HUES64 (cell line): Measurements from ENCODE around the gene TSPAN15.
"Not testable (repeated sequence)": the region's sequence is repeated elsewhere in the genome, so short reads cannot be mapped to it uniquely, and the experiment has no call there.

Source experiments
- H3K27ac ChIP-seq: 2 replicates; pipeline ENCODE4 v1.7.0; 2013; ENCODE audit warnings: low read depth, low read length, inconsistent platforms
- H3K27me3 ChIP-seq: 2 replicates; pipeline ENCODE4 v1.6.1; 2013; ENCODE audit warnings: mild to moderate bottlenecking, low read length; ENCODE audit not compliant: insufficient read depth
- H3K36me3 ChIP-seq: 2 replicates; pipeline ENCODE4 v1.6.1; 2013; ENCODE audit warnings: mild to moderate bottlenecking, low read length; ENCODE audit not compliant: insufficient read depth
- H3K4me1 ChIP-seq: 2 replicates; pipeline ENCODE4 v1.6.1; 2013; ENCODE audit warnings: mild to moderate bottlenecking, low read length, moderate library complexity; ENCODE audit not compliant: insufficient read depth
- H3K4me3 ChIP-seq: 2 replicates; pipeline ENCODE4 v1.5.1; 2013; ENCODE audit warnings: mild to moderate bottlenecking, low read length, moderate library complexity
- H3K9ac ChIP-seq: 2 replicates; pipeline ENCODE4 v1.6.1; 2013; ENCODE audit warnings: mild to moderate bottlenecking, low read depth, low read length
- H3K9me3 ChIP-seq: 2 replicates; pipeline ENCODE4 v1.6.1; 2013; ENCODE audit warnings: low read depth, low read length; ENCODE audit not compliant: insufficient read depth
- WGBS: fragments of 150-250, 120-280 bp; methylation state at CpG from one replicate; pipeline ENCODE4 v1.1.7; 2013; ENCODE audit warnings: missing lambda C conversion rate; 5-methylcytosine and 5-hydroxymethylcytosine counted together

Gene TSPAN15

DNA sequence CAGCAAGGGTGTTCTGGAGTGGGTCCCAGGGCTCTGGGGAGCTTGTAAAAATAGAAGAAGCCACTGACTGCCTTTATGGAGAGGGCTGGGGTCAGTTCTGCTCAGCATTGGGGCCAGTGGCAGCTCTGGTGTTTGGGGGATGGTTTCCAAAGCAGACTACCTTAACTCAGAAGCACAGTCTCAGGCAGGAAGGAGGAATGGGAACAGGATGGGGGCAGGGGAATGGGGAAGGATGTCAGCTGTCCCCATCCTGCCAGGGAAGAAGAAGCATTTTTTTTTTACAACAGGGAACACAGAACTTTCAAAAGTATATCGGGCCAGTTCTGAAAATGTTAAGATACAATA is 28.8 kb downstream of the TSPAN15 start:
- H3K9ac ChIP-seq, result no peak overlapping the region
- peaks cover 9% of the 10 kb centered on the region for H3K4me1 ChIP-seq
- WGBS, result 83% methylated on average over 1 of the region's 1 CpG
- H3K4me3 ChIP-seq, result no peak overlapping the region
- H3K27ac ChIP-seq, result no peak overlapping the region
- no peaks in the 10 kb centered on the region for H3K27me3 ChIP-seq
- H3K36me3 ChIP-seq, result no peaks in the 10 kb centered on the region
- H3K9me3 ChIP-seq, result no peaks in the 10 kb centered on the region

DNA sequence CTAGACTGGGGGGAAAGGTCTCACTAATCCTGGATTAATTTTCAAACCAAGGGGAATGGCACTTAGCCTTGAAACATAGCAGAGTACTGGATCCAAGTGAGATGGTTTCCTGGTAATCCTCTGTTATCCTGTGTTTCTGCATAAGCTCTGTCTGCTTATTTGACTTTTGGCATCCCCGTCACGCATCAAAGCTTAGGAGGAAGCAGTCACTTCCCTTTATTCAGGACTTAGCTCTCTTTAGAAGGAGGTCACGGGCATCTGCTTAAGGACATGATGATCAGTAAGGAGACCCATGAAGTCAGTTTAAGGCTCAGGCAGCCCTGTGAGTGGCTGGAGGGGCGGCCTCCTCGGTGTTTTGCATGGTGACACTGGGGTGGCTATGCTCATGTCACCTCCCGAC is 30.0 kb downstream of the TSPAN15 start:
- Histone ChIP-seq H3K27me3 (no peaks in the 10 kb centered on the region), H3K4me1 (peaks cover 9% of the 10 kb centered on the region), H3K9me3 (no peaks in the 10 kb centered on the region), H3K4me3 (no peak overlapping the region), H3K36me3 (no peaks in the 10 kb centered on the region), H3K27ac (no peak overlapping the region), H3K9ac (no peak overlapping the region)
- 91% methylated on average over 6 of the region's 6 CpGs for WGBS

DNA sequence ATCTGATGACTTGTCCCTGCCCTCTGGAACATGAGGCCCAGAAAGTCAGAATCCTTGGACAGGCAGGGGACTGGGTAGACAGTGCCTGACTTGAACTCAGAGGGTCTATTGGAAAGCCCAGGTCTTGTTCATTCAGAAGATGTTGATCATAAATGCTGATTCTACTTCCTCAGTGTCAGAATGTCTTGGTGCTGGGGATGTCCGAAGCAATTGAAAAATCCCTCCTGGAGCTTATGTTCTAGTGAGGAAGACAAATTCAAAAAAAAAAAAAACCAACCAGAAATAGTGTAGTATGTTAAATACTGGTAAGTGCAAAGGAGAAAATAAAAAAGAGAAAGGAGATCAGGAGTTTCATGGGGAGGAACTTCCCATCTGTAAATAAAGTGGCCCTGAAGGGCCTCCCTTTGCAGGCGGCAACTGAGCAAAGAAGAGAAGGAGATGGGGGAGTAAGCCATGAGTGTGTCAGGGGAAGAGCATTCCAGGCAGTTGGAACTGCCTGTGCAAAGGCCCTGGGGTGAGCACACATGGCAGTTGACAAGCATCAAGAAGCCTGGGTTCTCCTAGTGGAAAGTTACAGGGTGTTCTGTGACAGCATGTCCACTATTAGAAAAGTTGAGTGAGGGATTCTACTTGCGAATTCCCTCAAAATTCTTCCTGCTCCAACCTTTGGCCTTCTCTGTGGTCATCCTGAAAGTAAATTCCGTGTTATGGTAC is 30.7 kb downstream of the TSPAN15 start:
- H3K36me3 ChIP-seq, result no peaks in the 10 kb centered on the region
- no peak overlapping the region for H3K4me3 ChIP-seq
- H3K9me3 ChIP-seq, result no peaks in the 10 kb centered on the region
- no peak overlapping the region for H3K9ac ChIP-seq
- no peak overlapping the region for H3K27ac ChIP-seq
- peaks cover 9% of the 10 kb centered on the region for H3K4me1 ChIP-seq
- no peaks in the 10 kb centered on the region for H3K27me3 ChIP-seq
- 93% methylated on average over 3 of the region's 4 CpGs for WGBS

DNA sequence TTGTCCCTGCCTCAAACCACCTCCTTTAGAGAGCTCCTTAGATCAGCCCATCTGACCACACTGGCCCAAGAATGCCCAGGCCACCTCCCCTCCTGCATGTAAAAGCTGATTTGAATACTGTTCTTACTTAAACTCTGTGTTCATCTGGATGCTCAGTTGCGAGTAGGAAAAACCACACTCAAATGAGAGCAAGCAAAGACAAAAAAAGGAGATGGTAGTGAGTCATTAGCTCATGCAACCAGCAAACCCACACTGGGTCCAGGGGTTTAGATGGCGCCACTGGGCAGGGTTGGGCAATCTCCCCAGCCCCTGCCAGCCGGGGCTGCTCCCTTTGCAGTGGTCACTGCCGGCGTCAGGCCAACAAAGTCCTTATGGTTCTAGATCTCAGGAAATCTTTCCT is 32.7 kb downstream of the TSPAN15 start:
- 95% methylated on average over 5 of the region's 5 CpGs for WGBS
- peaks cover 9% of the 10 kb centered on the region for H3K4me1 ChIP-seq
- H3K4me3 ChIP-seq, result no peak overlapping the region
- no peak overlapping the region for H3K27ac ChIP-seq
- H3K9ac ChIP-seq, result no peak overlapping the region
- H3K27me3 ChIP-seq, result no peaks in the 10 kb centered on the region
- H3K9me3 ChIP-seq, result peaks cover 12% of the 10 kb centered on the region; the same call in 1 of the 2 replicates
- no peaks in the 10 kb centered on the region for H3K36me3 ChIP-seq

DNA sequence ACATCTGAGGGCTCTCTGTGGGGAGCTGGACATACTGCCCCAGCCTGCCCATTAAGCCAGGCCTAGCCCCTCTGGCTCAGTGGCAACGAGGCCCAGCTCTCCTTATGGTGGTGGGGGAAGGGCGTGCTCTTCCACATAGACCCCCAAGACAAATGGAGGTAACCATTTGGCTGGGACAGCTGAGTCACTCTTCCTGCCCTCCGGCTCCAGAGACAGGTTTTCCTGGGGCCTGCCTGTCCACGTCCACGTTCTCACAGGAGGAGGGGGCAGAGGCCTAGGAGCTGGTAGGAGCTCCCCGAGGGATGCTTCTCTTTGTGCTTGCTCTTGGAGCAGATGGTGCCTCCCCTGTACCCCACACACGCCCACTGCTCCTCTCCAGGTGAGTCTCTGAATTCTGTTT is 33.5 kb downstream of the TSPAN15 start:
- Histone ChIP-seq H3K9me3 (peaks cover 18% of the 10 kb centered on the region), H3K27me3 (no peaks in the 10 kb centered on the region), H3K4me1 (peaks cover 7% of the 10 kb centered on the region), H3K27ac (no peak overlapping the region), H3K36me3 (no peaks in the 10 kb centered on the region), H3K9ac (no peak overlapping the region), H3K4me3 (no peak overlapping the region)
- WGBS, result 86% methylated on average over 6 of the region's 7 CpGs

DNA sequence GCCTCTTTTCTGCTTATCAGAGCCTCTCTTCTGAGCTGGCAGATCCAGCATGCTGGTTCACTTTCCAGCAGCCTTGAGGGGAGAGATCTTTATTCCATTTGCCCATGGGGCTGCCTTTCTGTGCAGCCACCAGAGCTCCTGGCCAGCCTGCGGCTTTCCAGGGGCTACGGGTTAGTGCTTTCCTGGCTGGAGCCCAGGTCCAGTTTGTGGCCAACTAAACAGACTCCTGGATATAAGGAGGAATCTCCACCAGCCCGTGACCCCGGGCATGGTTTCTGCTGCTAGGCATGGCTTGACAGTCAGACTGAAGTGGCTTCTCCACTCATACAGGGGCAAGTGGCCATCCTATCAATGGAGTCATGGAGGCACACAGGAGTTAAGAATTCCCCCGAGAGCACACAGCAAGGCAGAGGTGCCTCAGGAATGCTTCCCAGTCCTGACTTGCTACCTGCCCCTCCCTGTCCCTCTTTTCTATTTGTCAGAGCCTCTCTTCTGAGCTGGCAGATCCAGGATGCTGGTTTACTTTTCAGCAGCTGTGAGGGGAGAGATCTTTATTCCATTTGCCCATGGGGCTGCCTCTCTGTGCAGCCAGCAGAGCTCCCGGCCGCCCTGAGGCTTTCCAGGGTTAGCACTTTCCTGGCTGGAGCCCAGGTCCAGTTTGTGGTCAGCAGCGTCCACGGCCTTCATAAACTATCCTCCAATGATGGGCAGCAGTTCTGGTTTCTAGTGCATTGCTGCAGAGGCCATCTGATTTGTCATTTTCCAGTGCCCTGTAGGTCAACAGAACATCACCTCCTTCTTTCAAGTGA is 35.9 kb downstream of the TSPAN15 start:
- H3K27ac ChIP-seq, result no peak overlapping the region
- H3K9me3 ChIP-seq, result peaks cover 22% of the 10 kb centered on the region
- H3K9ac ChIP-seq, result no peak overlapping the region
- 93% methylated on average over 9 of the region's 9 CpGs for WGBS
- H3K4me1 ChIP-seq, result no peaks in the 10 kb centered on the region
- no peaks in the 10 kb centered on the region for H3K36me3 ChIP-seq
- no peaks in the 10 kb centered on the region for H3K27me3 ChIP-seq
- no peak overlapping the region for H3K4me3 ChIP-seq

DNA sequence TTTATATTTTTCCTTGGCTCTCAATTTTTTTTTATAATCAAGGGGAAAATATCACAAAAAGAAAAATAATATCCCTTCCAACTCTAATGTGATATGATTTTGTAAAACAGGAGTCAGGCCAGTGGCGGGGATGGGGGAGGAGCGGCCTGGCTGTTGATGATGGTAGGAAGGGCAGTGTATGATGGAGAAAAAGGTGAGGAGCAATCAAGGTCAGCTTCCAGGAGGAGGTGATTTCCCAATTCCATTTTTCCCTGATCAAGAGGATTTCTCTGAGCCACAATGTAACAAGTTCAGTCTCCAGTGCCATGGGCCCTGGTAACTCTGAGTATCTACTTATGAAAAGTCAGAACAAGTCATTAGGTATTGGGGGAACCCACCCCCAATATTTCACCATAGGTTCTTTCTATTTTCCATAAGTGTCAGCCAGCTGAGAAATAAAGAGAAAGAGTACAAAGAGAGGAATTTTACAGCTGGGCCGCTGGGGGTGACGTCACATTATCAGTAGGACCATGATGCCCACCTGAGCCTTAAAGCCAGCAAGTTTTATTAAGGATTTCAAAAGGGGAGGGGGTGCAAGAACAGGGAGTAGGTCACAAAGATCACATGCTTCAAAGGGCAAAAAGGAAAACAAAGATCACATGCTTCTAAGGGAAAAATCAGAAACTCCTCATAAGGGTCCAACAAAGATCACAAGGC is 37.0 kb downstream of the TSPAN15 start:
- WGBS, result 95% methylated on average over 3 of the region's 4 CpGs
- not testable (repeated sequence) for H3K4me3 ChIP-seq, H3K9ac ChIP-seq, H3K27ac ChIP-seq, H3K27me3 ChIP-seq, H3K4me1 ChIP-seq, H3K36me3 ChIP-seq
- H3K9me3 ChIP-seq, result peaks cover 22% of the 10 kb centered on the region

DNA sequence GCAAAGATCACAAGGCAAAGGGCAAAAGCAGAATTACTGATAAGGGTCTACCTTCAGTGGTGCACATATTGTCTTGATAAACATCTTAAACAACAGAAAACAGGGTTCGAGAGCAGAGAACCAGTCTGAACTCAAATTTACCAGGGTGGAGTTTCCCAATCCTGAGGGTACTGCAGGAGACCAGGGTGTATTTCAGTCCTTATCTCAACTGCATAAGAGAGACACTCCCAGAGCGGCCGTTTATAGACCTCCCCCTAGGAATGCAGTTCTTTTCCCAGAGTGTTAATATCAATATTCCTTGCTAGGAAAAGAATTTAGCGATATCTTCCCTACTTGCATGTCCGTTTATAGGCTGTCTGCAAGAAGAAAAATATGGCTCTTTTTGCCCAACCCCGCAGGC is 37.6 kb downstream of the TSPAN15 start:
- not testable (repeated sequence) for H3K4me3 ChIP-seq, H3K27me3 ChIP-seq, H3K4me1 ChIP-seq, H3K36me3 ChIP-seq, H3K9ac ChIP-seq, H3K27ac ChIP-seq
- H3K9me3 ChIP-seq, result peaks cover 22% of the 10 kb centered on the region
- WGBS, result 79% methylated on average over 6 of the region's 6 CpGs

DNA sequence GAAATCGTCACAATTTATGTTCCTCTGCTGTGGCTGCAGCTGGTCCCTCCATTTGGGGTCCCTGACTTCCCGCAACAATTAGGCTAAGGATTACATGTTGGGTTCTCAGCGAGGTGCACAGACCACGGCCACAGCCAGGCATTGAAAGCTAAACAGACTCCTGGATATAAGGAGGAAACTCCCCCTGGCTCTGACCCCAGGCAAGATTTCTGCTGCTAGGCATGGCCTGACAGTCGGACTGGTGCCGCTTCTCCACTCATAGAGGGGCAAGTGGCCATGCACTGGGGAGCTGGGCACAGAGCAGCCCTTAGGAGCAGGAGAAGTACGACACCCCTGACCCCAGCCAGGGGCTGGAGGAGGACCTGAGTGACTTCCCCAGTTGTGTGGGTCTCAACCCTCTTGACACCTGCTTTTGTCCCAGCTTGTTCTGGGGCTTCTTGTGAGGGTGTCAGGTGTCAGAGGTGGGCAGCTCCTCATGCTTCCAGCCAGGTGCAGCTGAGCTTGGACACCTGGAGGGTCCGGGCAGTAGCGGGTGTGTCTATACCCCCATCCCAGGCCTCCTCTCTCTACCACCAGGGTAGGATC is 38.3 kb downstream of the TSPAN15 start:
- H3K36me3 ChIP-seq, result no peaks in the 10 kb centered on the region
- H3K4me1 ChIP-seq, result no peaks in the 10 kb centered on the region
- no peak overlapping the region for H3K9ac ChIP-seq
- no peak overlapping the region for H3K4me3 ChIP-seq
- peaks cover 22% of the 10 kb centered on the region for H3K9me3 ChIP-seq
- no peaks in the 10 kb centered on the region for H3K27me3 ChIP-seq
- no peak overlapping the region for H3K27ac ChIP-seq
- WGBS, result 94% methylated on average over 9 of the region's 9 CpGs

DNA sequence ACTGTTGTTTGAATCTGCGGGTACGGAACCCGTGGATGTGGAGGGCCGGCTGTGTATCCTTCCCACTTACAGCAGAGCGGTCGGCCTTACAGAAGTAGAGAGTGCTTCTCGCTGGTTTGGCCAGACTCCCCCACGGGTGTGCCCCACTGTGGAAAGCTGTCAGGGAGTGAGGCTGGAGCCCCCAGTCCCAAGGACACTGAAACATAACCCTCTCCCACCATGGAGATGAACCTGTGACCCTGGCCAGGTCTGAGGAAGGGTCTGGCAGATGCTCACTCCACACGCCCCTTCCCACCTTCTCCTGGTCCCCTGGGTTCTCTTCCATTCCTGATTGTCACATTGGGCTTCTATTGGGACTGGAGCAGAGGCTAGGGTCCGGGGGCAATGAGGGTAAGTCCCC is 39.6 kb downstream of the TSPAN15 start:
- peaks cover 22% of the 10 kb centered on the region for H3K9me3 ChIP-seq
- H3K9ac ChIP-seq, result no peak overlapping the region
- no peak overlapping the region for H3K27ac ChIP-seq
- H3K4me3 ChIP-seq, result no peak overlapping the region
- H3K36me3 ChIP-seq, result no peaks in the 10 kb centered on the region
- no peaks in the 10 kb centered on the region for H3K4me1 ChIP-seq
- no peaks in the 10 kb centered on the region for H3K27me3 ChIP-seq
- 89% methylated on average over 10 of the region's 10 CpGs for WGBS

DNA sequence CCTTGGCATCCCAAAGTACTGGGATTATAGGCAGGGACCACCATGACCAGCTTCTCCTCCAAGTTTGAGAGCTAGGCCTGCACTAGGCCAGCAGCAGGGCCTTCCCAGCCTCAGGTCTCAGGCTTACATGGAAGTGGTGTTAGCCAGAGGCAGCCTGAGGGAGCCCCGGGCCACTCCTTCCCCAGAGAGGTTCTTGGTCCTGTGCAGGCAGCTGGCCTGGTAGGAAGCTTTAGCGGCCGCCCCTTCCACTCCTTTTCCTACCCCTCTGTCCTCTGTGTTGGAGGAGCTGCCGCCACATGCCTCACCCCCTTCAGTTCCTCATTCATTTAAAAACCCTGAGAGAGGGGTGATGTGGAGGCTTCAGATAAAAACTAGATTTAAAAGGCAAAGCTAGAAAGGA is 40.3 kb downstream of the TSPAN15 start:
- 89% methylated on average over 3 of the region's 4 CpGs for WGBS

More for the DNA sequence above, 40.3 kb downstream of the TSPAN15 start:
- Histone ChIP-seq H3K4me1 (no peaks in the 10 kb centered on the region), H3K27ac (no peak overlapping the region), H3K9me3 (peaks cover 22% of the 10 kb centered on the region), H3K9ac (no peak overlapping the region), H3K27me3 (no peaks in the 10 kb centered on the region), H3K36me3 (no peaks in the 10 kb centered on the region), H3K4me3 (no peak overlapping the region)
